Activated effector memory CD4-positive, alpha-beta T cell treated with anti-CD3 and anti-CD28 coated beads, Interleukin-2, amount 50 U/mL, for 16 hours (primary cell): Measurements from ENCODE around the gene IL1RL1.

Experiments
- DNase-seq: peaks from one replicate; pipeline ENCODE4 v3.0.0-alpha.2; 2020

Gene IL1RL1

DNA sequence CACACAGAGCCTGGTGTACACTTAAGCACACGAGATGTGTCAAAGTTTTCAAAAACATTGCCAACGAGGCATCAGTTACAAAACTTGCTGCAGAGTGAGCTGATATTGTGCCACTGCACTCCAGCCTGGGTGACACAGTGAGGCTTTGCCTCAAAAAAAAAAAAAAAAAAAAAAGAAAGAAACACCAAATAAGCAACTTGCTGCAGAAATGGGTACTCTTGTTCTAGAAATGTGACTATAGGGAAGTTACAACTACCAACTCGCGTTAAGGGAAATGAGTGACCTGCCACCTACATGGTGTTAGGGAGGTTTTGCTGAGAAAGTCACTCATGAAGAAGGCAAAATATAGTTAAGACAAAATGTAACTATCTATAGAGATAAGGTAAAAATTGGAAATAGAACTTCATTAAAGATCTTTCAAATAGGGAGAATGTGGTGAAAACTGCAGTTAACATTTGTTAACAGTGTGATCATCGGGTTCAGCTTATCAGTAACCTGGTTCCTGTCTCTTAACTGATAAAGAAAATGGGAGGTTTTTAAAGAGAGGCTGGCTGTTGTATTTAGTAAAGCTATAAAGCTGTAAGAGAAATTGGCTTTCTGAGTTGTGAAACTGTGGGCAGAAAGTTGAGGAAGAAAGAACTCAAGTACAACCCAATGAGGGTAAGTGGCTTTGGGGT lies at the start of gene IL1RL1:
IL1RL1 (plus strand) TSS at position 600 of the 677 bp plus-strand sequence. CDS start 26,702 bp downstream, outside the sequence.
- DNase-seq = no peak

DNA sequence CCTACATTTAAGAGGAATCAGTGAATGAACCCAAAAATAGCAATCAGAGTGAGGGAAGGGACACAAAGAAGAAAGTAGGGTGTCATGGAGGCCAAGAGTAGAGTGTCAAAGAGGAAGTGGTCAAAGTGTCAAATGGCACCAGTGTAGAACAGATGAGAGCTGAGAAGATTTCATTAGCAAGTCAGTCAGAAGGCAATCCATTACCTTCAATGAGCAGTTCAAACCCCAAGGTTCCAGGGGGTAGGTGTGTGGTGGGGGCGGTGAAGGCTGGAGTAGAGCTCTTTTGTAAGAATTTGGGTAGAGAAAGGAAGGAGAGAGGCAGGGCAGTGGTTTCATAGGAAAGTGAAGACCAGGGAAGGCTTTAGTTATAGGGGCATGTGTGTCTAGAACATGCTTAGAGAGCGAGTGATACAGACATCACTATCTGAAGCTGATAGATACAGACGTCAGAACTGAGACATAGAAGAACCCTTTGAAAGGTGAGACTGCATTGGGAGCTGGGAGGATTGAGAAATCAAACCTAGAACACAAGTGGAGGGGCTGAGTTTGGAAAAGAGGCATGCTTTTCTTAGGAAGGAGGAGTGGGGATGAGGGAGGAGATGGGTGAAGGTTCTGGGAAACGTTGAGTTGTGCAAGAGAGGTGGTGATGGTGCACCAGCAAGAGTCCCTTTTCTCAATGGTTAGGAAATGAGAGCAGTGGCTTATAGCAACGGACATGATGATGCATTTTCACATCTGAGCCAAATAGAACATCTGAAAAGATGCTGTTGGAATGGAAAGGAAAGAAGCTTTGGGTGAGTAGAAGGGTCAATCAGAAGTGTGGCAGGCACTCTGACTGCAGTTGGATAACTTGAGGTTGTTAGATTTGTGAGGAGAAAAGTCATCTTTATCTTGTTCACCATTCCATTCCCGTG lies 48.9 kb upstream of the IL1RL1 start:
- DNase-seq = no peak

GRCh38 chr2:102264952-102265351 lies 46.4 kb upstream of the IL1RL1 start:
- no peak for DNase-seq

DNA sequence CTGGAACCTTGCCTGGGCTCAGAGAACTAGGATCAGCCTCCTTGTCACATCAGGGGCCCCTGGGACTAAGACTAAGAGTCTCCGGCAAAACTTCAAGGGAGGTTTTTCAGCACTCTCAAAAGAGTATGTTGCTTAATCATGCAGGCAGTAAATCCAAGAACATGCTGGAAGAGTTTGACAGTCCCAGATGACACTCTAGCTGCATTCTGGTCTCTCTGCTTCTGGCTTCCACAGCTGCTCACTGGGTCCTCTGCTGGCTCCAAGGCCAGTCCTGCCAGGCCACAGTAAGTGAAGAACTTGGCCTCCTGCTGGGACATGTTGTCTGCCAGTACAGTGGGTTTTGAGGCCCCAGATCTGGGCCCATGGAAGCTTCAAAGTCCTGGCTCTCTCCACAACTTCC lies 45.2 kb upstream of the IL1RL1 start:
- no peak for DNase-seq

DNA sequence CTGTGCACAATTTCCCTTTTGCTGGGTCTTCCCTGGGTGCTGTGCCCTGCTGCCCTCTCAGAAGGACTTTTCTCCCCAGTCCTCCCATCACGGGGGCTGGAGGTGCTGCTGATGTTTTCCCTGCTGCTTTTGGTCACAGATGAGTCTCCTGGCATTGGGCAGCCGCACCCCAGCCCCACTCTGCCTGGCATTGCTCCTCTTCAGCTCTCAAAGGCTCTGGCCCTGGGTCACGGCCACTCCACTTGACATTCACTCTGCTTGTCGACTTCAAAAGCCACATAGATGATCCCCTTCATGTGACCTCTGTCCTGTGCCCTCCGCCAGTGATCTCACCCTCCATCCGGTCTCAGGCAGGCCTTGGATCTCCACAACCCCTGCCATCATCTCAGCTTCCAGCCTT lies 43.6 kb upstream of the IL1RL1 start:
- DNase-seq = no peak

- no peak for DNase-seq
Observed at GRCh38 chr2:102268510-102269199, 42.7 kb upstream of the IL1RL1 start.

- DNase-seq = no peak
Observed at GRCh38 chr2:102269200-102269524, 42.2 kb upstream of the IL1RL1 start.

DNA sequence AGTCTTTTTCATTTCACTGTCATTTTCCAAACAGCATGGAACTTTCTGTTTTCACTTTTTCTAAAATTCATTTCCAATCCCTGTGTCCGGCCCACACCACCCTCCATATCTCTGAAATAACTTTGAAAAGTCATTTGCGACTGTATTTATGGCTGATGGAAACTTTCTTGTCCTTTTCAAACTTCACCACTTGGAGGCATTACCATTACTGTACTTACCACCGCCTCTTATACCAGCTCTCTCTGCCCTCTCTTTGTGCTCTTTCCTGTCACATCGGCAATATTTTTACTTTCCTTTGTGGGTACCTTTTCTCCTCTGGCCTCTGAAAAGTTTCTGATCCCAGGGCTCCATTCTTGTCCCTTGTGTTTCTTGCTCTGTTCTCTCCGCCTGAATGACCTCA lies 39.5 kb upstream of the IL1RL1 start:
- DNase-seq = no peak

- DNase-seq = no peak
Observed at GRCh38 chr2:102273619-102274211, 37.6 kb upstream of the IL1RL1 start.

DNA sequence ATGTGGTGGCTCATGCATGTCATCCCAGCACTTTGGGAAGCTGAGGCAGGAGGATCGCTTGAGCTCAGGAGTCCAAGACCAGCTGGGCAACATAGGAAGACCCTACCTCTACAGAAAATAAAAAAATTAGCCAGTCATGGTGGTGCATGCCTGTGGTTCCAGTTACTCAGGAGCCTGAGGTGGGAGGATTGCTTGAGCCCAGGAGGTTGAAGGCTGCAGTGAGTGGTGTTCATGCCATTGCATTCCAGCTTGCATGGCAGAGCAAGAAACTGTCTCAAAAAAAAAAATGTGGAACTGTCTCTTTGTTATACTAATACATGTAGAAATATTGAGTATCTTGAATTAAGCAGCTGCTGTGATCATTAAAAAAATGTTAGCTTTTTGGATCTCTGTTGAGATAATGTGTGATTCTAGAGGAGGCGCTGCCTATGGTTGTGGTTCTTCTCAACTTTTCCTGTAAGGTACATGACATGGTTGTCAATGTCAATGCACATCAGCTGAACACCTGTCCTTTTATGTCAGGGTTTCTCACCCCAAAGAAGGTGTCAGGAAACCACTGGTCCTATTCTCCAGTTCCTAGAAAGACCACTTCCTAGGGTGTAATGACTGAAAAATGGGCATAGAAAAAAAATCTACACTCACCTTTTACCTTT lies 34.7 kb upstream of the IL1RL1 start:
- no peak for DNase-seq

- no peak for DNase-seq
Observed at GRCh38 chr2:102277202-102277700, 34.1 kb upstream of the IL1RL1 start.

DNA sequence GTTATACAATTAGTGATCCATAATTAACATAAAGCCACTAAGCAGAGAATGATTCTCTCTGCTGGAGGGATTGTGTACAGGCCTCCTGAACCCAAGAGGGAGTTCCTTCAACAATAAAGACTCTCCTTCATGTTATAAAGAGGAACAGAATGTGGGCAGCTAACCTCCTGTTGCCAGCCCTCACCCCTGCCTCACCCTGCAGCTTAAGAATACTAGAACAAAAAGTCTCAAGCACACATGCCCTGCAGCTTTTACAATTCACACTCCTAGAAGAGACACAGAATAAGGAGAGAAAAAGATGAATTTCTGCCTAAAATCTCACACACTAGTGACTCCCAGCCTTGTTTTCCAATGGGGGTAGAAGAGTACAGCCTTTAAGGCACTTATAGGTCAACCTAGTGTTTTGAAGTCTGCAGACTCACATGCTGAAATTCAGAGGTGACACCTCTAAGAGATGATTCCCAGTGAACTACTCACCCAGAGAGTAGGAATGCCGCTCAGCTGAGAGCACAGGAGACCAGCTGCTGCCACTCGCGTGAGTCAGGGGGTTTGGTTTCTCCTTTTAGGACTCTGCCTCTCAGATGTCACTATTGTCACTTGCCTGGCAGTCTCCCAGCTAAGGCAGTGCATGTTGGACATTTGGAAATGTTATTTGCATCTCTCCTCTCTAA lies 32.5 kb upstream of the IL1RL1 start:
- no peak for DNase-seq

- DNase-seq = no peak
Observed at GRCh38 chr2:102279391-102279735, 32.0 kb upstream of the IL1RL1 start.

- no peak for DNase-seq
Observed at GRCh38 chr2:102282678-102283091, 28.7 kb upstream of the IL1RL1 start.

DNA sequence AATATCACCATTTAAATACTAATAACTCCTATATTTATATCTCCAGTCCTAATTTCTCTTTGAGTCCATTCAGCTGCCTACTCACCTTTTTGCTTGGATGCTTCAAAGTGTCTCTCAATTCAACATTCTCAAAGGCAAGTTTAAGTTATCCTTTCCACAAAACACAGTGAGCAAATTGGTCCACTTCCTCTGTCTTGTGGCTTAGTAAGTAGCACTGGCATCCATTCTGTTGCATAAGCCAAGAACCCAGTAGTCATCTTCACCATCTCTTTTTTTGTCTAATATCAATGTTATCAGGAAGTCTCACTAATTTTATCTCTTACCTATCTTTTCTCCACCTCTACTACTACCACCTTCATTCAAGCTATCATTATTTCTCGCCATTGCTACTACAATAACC lies 27.4 kb upstream of the IL1RL1 start:
- no peak for DNase-seq

DNA sequence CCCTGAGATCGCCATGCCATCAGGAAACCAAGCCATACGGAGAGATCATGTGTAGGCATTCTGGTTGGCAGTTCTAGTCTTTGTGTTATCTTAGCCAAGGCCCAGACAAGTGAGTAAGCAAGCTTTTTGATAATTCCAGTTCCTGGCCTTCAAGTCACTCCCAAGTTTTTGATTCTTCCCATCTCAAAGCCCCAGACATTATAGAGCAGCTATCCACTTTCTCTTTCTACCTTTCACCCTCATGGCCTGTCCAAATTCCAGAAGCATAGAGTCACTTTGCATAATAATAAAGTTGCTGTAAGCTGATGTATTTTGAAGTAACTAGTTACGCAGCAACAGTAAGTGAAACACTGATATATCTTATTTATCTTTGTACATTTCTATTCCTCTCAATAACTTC lies 26.8 kb upstream of the IL1RL1 start:
- DNase-seq = no peak

DNA sequence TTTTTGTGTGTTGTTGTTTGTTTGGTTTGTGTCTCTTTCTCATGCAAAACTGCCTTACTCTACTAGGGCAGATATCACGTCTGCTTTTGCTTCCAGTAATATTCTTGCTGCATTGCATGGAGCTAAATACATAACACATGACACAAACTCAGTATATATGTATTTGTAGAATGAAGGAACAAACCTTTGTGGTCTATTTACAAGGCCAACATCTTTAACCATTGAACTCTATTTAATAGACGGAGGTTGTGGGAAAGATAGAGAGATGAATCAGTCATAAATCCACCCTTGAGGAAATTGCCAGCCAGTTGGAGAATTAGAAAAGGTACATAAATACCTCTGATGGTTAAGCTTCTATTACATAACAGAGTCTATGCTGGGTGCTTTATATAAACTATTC lies 26.0 kb upstream of the IL1RL1 start:
- DNase-seq = no peak

DNA sequence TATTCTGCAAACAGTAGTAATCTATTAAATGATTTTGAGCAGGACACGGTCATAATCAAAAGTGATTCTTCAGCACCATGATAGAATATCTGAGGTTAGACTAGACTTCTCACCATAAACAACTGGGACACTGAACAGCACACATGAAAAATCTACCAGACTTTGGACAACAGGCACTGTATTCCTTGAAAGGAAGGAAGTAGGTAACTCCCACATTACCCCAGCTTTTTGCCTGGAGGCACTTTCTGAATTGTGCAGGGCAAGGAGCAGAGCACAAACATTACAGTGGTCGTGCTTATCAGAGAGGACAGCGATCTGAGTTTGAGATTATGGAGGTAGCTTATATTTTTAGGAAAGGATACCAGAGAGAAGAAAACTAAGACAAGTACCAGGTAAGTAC lies 25.3 kb upstream of the IL1RL1 start:
- no peak for DNase-seq

DNA sequence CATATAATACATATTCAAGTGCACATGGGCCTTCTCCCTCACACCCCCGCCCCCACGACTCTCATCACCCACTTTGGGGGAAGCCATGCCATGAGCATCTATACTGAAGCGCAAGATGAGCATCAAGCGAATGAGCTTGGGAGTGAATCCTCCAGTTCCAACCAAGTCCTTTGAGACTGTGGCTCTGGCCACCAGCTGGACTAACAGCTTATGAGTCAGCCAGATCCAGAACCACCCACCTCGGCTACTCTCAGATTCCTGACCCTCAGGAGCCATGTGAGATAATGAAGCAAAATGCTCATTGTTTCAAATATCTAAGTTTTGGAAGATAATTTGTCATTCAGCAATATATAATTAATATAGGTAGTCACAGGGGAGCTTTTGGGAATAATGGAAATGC lies 22.2 kb upstream of the IL1RL1 start:
- DNase-seq = no peak

DNA sequence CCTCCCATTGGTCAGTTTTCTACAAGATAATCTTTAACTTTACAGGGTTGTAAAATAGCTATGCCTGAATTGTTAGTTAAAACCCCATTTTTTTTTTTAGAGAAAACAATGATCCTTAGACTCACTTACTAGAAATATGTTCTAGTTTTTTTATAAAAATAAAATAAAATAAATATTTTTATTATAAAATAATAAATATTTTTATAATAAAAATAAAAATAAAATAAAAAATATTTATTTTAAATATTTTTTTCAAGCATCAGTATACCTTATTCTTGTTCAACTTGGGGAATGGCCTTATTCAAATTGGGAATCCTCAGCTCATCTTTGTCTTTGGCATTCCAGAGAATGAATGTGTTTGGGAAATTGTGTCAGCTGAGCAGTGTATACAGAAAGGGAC lies 20.8 kb upstream of the IL1RL1 start:
- no peak for DNase-seq

DNA sequence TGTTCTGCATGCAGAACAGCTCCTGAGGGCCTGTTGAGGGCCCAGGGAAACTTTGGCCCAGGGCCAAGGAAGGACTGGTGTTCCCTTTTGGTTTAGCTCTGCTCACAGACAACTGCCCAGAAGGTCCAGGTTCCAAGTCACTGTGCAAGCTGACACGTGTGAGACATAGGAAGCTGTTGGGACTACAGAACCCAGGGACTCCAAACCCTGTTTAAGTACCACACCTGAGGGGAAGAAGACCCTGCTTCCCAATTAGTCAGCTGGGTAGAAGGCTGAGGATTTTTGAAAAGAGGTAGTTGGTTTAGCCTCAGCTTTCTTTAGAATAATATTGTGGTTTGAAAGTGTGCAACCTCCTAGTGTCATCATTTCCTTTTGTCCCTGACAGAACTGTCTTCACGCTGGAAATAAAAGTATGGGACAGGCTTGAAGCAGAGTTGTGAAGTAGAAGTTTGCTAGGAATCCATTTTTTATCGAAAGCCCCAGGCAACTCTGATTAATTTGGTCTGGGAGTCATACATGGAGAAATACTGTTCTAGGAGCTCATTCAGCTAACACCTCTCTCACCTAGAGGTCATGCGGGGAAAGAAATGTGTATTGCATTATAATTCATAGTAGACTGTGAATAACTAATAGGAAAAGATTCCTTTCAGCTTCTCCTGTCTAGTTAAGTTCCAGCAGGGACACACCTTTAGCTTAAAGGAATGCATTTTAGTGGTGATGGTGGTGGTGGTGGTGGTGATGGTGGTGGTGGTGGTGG lies 19.9 kb upstream of the IL1RL1 start:
- DNase-seq = no peak
